WTC11 (cell line): ENCODE results near the gene OBI1. TPM values are rescaled to one million over a fixed set of nuclear protein-coding genes. Genes with fewer than 3 reads are reported as not detected.

Experiments
- ATAC-seq: fragments of 200-7000 bp; cut with Tn5 transposase; 2 replicates; pipeline ENCODE4 v1.10.0; 2021; ENCODE audit warnings: mild to moderate bottlenecking, moderate library complexity
- Bru-seq: library from RNA; stranded (reverse); fragments of 400-500 nt; gene quantifications from one replicate; lab custom pipeline; 2021; lab: Mats Ljungman, UMichigan
- CTCF ChIA-PET: fragments of 300-600 bp; sonication (Branson Sonifier 250); formaldehyde crosslinking; loops from one replicate; lab custom pipeline; 2021; ENCODE audit warnings: antibody characterized with exemption; lab: Charles Lee
- POLR2A ChIA-PET: fragments of 350-600 bp; sonication (Branson Sonifier 250); formaldehyde crosslinking; loops from one replicate; lab custom pipeline; 2021; ENCODE audit warnings: antibody characterized with exemption; lab: Charles Lee
- DNase-seq: peaks from one replicate; pipeline ENCODE4 v3.0.0; 2021; ENCODE audit warnings: low spot score
- H3K27ac Mint-ChIP-seq: 2 replicates; pipeline ENCODE4 v1.8.0; 2021; ENCODE audit warnings: mixed read lengths
- H3K27me3 Mint-ChIP-seq: 2 replicates; pipeline ENCODE4 v1.8.0; 2021; ENCODE audit warnings: low read depth, mild to moderate bottlenecking, moderate library complexity, mixed read lengths
- H3K36me3 Mint-ChIP-seq: 2 replicates; pipeline ENCODE4 v1.8.0; 2021; ENCODE audit warnings: mixed read lengths
- H3K4me1 Mint-ChIP-seq: 2 replicates; pipeline ENCODE4 v1.8.0; 2022; ENCODE audit warnings: mixed read lengths
- H3K4me3 Mint-ChIP-seq: 2 replicates; pipeline ENCODE4 v1.8.0; 2021; ENCODE audit warnings: mild to moderate bottlenecking, moderate library complexity, mixed read lengths
- H3K9me3 Mint-ChIP-seq: 2 replicates; pipeline ENCODE4 v1.8.0; 2021; ENCODE audit warnings: mixed read lengths
- AFF4 ChIP-seq: sonication (generic); formaldehyde crosslinking; IDR thresholded peaks from 2 replicates; pipeline ENCODE4 v1.8.1; 2023; ENCODE audit warnings: mild to moderate bottlenecking, missing genetic modification reagents, borderline replicate concordance
- CBFB ChIP-seq: sonication (generic); formaldehyde crosslinking; IDR thresholded peaks from 2 replicates; pipeline ENCODE4 v1.8.1; 2022; ENCODE audit warnings: mild to moderate bottlenecking, low read depth, missing genetic modification reagents
- CREB1 ChIP-seq: sonication (generic); formaldehyde crosslinking; IDR thresholded peaks from 2 replicates; pipeline ENCODE4 v1.8.0; 2023; ENCODE audit warnings: mild to moderate bottlenecking, missing genetic modification reagents
- FOXP1 ChIP-seq: sonication (generic); formaldehyde crosslinking; IDR thresholded peaks from 2 replicates; pipeline ENCODE4 v1.8.0; 2022; ENCODE audit warnings: missing genetic modification reagents, mild to moderate bottlenecking, moderate library complexity, borderline replicate concordance
- GABPB1 ChIP-seq: sonication (generic); formaldehyde crosslinking; IDR thresholded peaks from 2 replicates; pipeline ENCODE4 v1.8.1; 2023; ENCODE audit warnings: mild to moderate bottlenecking, missing genetic modification reagents
- GRHL2 ChIP-seq: fragments of 250-450 bp; sonication (Bioruptor Pico); IDR thresholded peaks from 2 replicates; pipeline ENCODE4 v1.8.0; 2022; ENCODE audit warnings: mild to moderate bottlenecking, moderate library complexity; ENCODE audit not compliant: insufficient replicate concordance, severe bottlenecking
- HMGA2 ChIP-seq: fragments of 250-450 bp; sonication (Bioruptor Pico); IDR thresholded peaks from 2 replicates; pipeline ENCODE4 v1.4.0; 2021; ENCODE audit warnings: mild to moderate bottlenecking, moderate library complexity
- MYBL2 ChIP-seq: sonication (generic); formaldehyde crosslinking; IDR thresholded peaks from 2 replicates; pipeline ENCODE4 v1.8.1; 2023; ENCODE audit warnings: mild to moderate bottlenecking, moderate library complexity, missing genetic modification reagents
- PRRX2 ChIP-seq: fragments of 250-450 bp; sonication (Bioruptor Pico); IDR thresholded peaks from 2 replicates; pipeline ENCODE4 v1.8.0; 2021; ENCODE audit warnings: mild to moderate bottlenecking
- SMAD4 ChIP-seq: sonication (generic); formaldehyde crosslinking; IDR thresholded peaks from 2 replicates; pipeline ENCODE4 v1.8.0; 2022; ENCODE audit warnings: mild to moderate bottlenecking, missing genetic modification reagents
- SOX15 ChIP-seq: fragments of 250-450 bp; sonication (Bioruptor Pico); IDR thresholded peaks from 2 replicates; pipeline ENCODE4 v1.9.0; 2021; ENCODE audit warnings: mild to moderate bottlenecking
- TEAD1 ChIP-seq: sonication (generic); formaldehyde crosslinking; IDR thresholded peaks from 2 replicates; pipeline ENCODE4 v1.8.0; 2022; ENCODE audit warnings: mild to moderate bottlenecking, missing genetic modification reagents
- TEAD4 ChIP-seq: sonication (generic); formaldehyde crosslinking; IDR thresholded peaks from 2 replicates; pipeline ENCODE4 v1.8.0; 2022; ENCODE audit warnings: mild to moderate bottlenecking, missing genetic modification reagents
- ZNF396 ChIP-seq: fragments of 250-450 bp; sonication (Bioruptor Pico); IDR thresholded peaks from 2 replicates; pipeline ENCODE4 v1.8.0; 2021; ENCODE audit warnings: mild to moderate bottlenecking, moderate library complexity, borderline replicate concordance
- ZNF425 ChIP-seq: fragments of 250-450 bp; sonication (Bioruptor Pico); conservative IDR thresholded peaks from 2 replicates; pipeline ENCODE4 v1.9.0; 2021; ENCODE audit warnings: mild to moderate bottlenecking
- long read RNA-seq, 3 experiments: library from RNA in 1 of 3; library from capped mRNA in 1 of 3; library from polyadenylated mRNA in 1 of 3; unstranded in 2 of 3; stranded (forward) in 1 of 3; transcript quantifications; one replicate each; pipeline ENCODE4 v2.0.0, GENCODE V29; 2021
- total RNA-seq: library from RNA; stranded (reverse); gene quantifications from 3 replicates; pipeline ENCODE4 v1.2.3, GENCODE V29; 2021
- TF ChIP-seq, protein P1 (sequence below): fragments of 250-450 bp; sonication (Bioruptor Pico); IDR thresholded peaks from 2 replicates; pipeline ENCODE4 v2.1.2; 2022; ENCODE audit warnings: mild to moderate bottlenecking, moderate library complexity
- TF ChIP-seq, protein P2 (sequence below): sonication (generic); formaldehyde crosslinking; IDR thresholded peaks from 2 replicates; pipeline ENCODE4 v1.8.0; 2022; ENCODE audit warnings: mild to moderate bottlenecking, missing genetic modification reagents
- TF ChIP-seq, protein P3 (sequence below): sonication (generic); formaldehyde crosslinking; IDR thresholded peaks from 2 replicates; pipeline ENCODE4 v1.8.1; 2023; ENCODE audit warnings: mild to moderate bottlenecking, missing genetic modification reagents
- TF ChIP-seq, protein P4 (sequence below): sonication (generic); formaldehyde crosslinking; IDR thresholded peaks from 2 replicates; pipeline ENCODE4 v1.8.1; 2023; ENCODE audit warnings: mild to moderate bottlenecking, moderate library complexity, missing genetic modification reagents

Gene OBI1, protein sequence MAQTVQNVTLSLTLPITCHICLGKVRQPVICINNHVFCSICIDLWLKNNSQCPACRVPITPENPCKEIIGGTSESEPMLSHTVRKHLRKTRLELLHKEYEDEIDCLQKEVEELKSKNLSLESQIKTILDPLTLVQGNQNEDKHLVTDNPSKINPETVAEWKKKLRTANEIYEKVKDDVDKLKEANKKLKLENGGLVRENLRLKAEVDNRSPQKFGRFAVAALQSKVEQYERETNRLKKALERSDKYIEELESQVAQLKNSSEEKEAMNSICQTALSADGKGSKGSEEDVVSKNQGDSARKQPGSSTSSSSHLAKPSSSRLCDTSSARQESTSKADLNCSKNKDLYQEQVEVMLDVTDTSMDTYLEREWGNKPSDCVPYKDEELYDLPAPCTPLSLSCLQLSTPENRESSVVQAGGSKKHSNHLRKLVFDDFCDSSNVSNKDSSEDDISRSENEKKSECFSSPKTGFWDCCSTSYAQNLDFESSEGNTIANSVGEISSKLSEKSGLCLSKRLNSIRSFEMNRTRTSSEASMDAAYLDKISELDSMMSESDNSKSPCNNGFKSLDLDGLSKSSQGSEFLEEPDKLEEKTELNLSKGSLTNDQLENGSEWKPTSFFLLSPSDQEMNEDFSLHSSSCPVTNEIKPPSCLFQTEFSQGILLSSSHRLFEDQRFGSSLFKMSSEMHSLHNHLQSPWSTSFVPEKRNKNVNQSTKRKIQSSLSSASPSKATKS
- 13.4 to 16.9 TPM (median 16.7 TPM) in 3 replicates for total RNA-seq
- Bru-seq, nascent RNA: percentile 93 among the genes with signal in this experiment
- long read RNA-seq, experiment 1, transcript RNF219-201 (6 exons, 3,529 nt): major isoform, 137 of 165 reads
- long read RNA-seq, experiment 1, partial matches to known transcripts: 6 of 165 reads
- long read RNA-seq, experiment 1, other reads (novel, unspliced or antisense): 22 of 165 reads
- long read RNA-seq, experiment 2, transcript RNF219-201 (6 exons, 3,529 nt): major isoform, 10 of 26 reads
- long read RNA-seq, experiment 2, partial matches to known transcripts: 1 of 26 reads
- long read RNA-seq, experiment 2, other reads (novel, unspliced or antisense): 15 of 26 reads
- long read RNA-seq, experiment 3, transcript RNF219-201 (6 exons, 3,529 nt): major isoform, 12 of 20 reads
- long read RNA-seq, experiment 3, partial matches to known transcripts: 4 of 20 reads
- long read RNA-seq, experiment 3, other reads (novel, unspliced or antisense): 4 of 20 reads

DNA sequence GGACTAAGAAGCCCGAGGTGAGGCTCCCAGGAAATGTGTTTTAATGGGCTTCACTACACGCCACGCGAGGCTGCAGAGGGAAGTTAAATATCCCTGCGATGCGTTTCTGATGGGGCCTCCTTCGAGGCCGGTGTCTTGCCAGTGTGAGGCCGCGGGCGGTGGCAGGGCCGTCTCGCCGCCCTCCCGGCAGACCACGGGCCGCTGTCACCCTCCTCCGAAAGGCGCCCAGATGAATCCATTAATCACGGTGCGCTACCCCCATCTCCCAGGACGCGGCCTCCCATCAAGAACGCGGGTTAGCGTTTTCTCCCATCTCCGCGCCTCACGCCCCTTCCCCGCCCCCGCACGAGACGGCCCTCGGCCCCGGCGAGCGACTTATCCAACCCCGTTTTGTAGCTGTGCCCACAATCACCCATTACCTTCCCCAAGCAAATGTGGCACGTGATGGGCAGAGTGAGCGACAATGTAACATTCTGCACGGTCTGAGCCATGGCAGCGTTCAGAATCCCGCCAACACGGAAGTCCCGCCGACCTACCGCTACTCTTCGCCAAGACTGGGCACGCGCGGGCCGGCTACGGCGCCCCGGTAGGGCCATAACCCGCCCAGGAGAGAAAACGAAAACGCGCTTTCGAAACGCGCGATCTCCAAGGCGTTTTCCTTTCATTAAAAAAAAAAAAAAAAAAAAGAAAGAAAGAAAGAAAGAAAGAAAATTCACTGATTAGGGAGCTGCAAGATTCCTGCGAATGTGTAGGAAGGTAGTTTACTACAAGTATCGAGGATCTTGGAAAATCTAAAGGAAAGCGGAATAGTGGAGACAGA, at the start of gene OBI1:
OBI1 (minus strand) TSS at position 526 of the 820 bp plus-strand sequence; CDS start at position 491, 35 bp downstream.
- DNase-seq: peak; percentile 77
- Mint-ChIP-seq H3K4me3 (peak within 1 kb of the TSS; percentile 96), H3K27ac (peak within 1 kb of the TSS; percentile 99), H3K4me1 (peaks cover 47% of the 10 kb centered on the region), H3K9me3 (no peaks in the 10 kb centered on the region), H3K27me3 (peaks cover 53% of the 10 kb centered on the region), H3K36me3 (peaks cover 3% of the 10 kb centered on the region; the same call in 1 of the 2 replicates)
- ChIA-PET POLR2A (interaction anchor here (0.5 kb wide), 1 partner anchor 727 kb away, joined by 4 read pairs; no protein-coding TSS in a partner anchor), CTCF (interaction anchor here (1.2 to 1.8 kb wide), 2 partner anchors 50 to 92 kb away, joined by 4 to 5 read pairs; no protein-coding TSS in a partner anchor)
- peak; percentile 60 for ATAC-seq
- TF ChIP-seq ZNF396 (CRISPR knock-in tag) (no peak), TEAD1 (CRISPR knock-in tag) (no peak), SMAD4 (no peak), FOXP1 (CRISPR knock-in tag) (peak; percentile 92), GABPB1 (CRISPR knock-in tag) (peak; percentile 66; the same call in 1 of the 2 replicates), ZNF425 (CRISPR knock-in tag) (no peak), CREB1 (CRISPR knock-in tag) (no peak), TEAD4 (CRISPR knock-in tag) (no peak), MYBL2 (peak; percentile 73; the same call in 1 of the 2 replicates), SOX15 (no peak), CBFB (CRISPR knock-in tag) (no peak), HMGA2 (no peak), PRRX2 (CRISPR knock-in tag) (0 out of 2 replicates have a peak, but pooled peaks have one; percentile 53), AFF4 (CRISPR knock-in tag) (no peak), GRHL2 (no peak)
- TF ChIP-seq, protein P1, sequence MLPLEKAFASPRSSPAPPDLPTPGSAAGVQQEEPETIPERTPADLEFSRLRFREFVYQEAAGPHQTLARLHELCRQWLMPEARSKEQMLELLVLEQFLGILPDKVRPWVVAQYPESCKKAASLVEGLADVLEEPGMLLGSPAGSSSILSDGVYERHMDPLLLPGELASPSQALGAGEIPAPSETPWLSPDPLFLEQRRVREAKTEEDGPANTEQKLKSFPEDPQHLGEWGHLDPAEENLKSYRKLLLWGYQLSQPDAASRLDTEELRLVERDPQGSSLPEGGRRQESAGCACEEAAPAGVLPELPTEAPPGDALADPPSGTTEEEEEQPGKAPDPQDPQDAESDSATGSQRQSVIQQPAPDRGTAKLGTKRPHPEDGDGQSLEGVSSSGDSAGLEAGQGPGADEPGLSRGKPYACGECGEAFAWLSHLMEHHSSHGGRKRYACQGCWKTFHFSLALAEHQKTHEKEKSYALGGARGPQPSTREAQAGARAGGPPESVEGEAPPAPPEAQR: no peak
- TF ChIP-seq, protein P2, sequence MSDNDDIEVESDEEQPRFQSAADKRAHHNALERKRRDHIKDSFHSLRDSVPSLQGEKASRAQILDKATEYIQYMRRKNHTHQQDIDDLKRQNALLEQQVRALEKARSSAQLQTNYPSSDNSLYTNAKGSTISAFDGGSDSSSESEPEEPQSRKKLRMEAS (CRISPR knock-in tag): peak; percentile 78; the same call in 1 of the 2 replicates
- TF ChIP-seq, protein P3, sequence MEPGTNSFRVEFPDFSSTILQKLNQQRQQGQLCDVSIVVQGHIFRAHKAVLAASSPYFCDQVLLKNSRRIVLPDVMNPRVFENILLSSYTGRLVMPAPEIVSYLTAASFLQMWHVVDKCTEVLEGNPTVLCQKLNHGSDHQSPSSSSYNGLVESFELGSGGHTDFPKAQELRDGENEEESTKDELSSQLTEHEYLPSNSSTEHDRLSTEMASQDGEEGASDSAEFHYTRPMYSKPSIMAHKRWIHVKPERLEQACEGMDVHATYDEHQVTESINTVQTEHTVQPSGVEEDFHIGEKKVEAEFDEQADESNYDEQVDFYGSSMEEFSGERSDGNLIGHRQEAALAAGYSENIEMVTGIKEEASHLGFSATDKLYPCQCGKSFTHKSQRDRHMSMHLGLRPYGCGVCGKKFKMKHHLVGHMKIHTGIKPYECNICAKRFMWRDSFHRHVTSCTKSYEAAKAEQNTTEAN (CRISPR knock-in tag): 0 out of 2 replicates have a peak, but pooled peaks have one; percentile 77
- TF ChIP-seq, protein P4, sequence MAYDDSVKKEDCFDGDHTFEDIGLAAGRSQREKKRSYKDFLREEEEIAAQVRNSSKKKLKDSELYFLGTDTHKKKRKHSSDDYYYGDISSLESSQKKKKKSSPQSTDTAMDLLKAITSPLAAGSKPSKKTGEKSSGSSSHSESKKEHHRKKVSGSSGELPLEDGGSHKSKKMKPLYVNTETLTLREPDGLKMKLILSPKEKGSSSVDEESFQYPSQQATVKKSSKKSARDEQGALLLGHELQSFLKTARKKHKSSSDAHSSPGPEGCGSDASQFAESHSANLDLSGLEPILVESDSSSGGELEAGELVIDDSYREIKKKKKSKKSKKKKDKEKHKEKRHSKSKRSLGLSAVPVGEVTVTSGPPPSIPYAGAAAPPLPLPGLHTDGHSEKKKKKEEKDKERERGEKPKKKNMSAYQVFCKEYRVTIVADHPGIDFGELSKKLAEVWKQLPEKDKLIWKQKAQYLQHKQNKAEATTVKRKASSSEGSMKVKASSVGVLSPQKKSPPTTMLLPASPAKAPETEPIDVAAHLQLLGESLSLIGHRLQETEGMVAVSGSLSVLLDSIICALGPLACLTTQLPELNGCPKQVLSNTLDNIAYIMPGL: no peak
